Stimulated activated CD4-positive, alpha-beta T cell treated with anti-CD3 and anti-CD28 coated beads, Interleukin-4, amount 100 ng/mL, for 4 hours (primary cell): ENCODE measurements around the gene LGMN.
"Not testable (repeated sequence)": the region's sequence is repeated elsewhere in the genome, so short reads cannot be mapped to it uniquely, and the experiment has no call there.

Experiments
- DNase-seq, 2 experiments: peaks; one replicate each; pipeline ENCODE4 v3.0.0-alpha.2; 2020

LGMN gene

DNA sequence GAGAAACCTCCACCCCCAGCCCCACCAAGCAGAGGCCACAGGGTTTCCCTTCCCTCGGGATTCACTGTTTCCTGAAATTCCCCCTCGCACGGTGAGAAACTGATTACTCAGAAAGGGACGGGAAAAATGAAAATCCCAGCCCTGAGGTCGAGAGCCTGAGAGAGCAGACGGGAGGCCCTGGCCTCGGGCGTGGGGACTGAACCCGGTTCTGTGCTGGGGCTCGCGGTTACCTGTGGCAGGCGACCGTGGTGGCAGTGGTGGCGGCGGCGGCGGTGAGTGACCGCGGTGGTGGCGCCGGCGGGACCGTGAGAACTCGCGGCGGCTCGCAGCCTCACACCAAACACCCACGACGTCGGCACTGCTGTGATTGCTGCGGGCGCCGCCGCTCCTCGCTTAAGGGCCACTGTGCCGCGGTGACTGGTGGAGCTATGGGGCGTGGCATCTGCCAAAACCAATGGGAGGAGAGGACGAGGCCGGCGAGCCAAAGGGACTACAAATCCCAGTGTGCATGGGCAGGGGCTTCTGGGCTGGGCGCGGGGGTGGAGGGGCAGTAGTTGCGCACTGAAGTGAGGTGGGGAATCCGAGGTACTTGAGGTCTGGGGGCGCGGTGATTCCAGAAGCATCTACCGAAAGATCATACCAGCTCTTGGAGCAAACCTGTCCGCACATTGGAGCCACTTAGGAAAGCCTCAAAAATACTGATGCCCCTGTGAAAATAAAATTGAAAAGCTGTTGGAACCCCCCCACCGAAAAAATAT, at the start of gene LGMN:
Gene LGMN, minus strand, starts transcription at position 369 of the 758 bp plus-strand sequence. CDS start 15,841 bp downstream, outside the sequence.
- peak; percentile 77 to 88 for DNase-seq

DNA sequence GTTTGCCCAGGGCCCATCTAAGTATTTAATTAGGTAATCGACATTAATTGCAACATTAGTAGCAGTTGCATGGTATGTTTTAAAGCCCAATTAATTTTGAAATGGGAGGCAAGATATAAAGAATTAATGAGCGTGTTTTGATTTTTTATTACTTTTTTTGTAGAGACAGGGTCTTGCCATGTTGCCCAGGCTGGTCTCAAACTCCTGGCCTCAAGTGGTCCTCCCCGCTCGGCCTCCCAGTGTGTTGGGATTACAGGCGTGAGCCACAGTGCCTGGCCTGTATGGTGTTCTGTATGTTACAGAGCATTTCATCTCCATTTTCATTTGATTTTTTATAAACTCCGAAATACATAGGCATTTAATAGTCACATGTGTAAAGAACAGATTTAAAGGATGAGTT, 46.5 kb upstream of the LGMN start:
- no peak for DNase-seq

- no peak for DNase-seq
Measured at GRCh38 chr14:92794547-92794941, 46.1 kb upstream of the LGMN start.

- peak; percentile 97 to 98 for DNase-seq
Measured at GRCh38 chr14:92793709-92794546, 45.5 kb upstream of the LGMN start, which contains the start of gene GOLGA5. GOLGA5 (plus strand) TSS chr14:92794305; CDS start chr14:92797438, 3,133 bp downstream.

DNA sequence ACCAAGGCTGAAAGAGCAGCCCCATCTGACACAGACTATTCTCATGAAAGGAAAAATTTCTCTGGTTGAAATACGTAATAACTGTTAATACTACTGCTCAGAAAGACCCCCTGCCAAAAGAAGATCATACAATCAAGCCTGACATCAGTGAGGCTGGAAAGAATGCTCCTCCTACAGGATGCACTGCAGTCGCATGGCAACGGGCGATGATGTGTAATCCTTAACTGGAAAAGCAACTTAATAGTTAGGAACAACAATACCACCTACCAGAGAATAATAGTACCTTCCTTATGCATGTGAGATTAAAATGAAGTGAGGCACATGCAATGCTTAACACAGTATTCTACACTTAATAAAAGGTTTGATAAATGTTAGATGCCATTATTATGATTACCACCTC, 44.5 kb upstream of the LGMN start:
- no peak for DNase-seq

DNA sequence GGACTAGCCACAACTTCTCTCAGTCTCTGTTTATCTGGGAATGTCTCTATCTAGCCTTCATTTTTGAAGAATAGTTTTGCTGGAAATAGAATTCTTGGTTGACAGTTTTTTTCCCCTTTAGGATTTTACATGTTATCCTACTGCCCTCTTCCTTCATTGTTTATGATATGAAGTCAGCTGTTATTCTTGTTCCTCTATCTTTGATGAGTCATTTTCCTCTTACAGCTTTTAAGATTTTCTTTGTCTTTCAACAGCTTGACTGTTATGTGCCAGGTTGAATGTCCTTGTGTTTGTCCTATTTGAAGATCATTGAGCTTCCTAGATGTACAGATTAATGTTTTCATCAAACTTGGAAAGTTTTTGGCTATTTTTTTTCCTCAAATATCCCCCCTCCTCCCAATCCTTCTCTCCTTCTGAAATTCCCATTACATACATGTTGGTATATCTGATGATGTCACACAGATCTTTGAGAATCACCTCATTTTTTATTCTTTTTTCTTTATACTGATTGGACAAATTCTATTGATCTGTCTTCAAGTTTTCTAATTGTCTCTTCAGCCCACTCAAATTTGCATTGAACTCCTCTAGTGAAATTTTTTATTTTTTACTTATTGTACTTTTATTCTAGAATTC, 41.1 kb upstream of the LGMN start:
- DNase-seq: no peak

DNA sequence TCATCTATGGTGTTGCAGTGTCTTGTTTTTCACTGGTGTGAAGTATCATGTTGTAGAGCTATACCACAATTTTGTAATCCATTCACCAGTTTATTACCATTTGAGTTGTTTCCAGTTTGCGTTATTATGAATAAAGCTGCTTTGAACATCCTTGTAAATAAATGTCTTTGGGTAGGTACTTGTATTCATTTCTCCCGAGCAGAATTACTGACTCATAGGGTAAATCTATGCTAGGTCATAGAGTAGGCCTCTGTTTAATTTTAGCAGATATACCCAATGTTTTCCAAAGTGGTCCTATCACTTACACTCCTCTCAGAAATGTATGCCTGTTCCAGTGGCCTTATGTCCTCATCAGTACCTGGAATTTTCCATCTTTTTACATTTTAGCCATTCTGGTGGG, 39.1 kb upstream of the LGMN start:
- DNase-seq: no peak

- no peak for DNase-seq
Measured at GRCh38 chr14:92786427-92786756, 38.0 kb upstream of the LGMN start.

- DNase-seq: no peak
Measured at GRCh38 chr14:92785667-92786426, 37.4 kb upstream of the LGMN start.

DNA sequence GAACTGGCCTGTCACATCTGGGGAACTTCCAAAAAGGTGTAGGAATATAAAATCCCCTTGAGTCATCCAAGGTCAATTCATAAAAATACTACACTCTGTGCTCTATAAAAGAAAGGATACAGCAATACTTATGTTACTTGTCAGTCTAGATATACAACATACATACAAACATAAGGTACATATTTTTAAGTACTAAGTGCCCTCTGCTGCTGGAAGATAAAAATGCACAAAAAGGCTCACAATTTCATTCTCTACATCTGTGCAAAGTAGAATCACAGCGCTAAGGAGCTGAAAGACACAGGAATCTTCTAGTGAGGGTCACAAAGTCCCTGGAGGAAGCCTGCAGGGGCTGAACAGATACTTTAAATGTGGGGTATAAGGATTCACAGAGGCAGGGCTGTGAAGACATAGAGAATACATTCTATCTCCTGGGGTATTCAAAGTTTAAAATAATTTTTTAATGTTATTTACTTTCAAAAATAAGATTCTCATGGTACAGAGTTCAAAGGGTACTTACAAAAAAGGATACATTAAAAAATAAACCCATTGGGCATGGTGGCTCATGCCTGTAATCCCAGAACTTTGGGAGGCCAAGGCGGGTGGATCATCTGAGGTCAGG, 35.5 kb upstream of the LGMN start:
- DNase-seq: no peak

GRCh38 chr14:92781350-92781749, 32.9 kb upstream of the LGMN start:
- DNase-seq: no peak

GRCh38 chr14:92780444-92781232, 32.2 kb upstream of the LGMN start:
- no peak for DNase-seq

GRCh38 chr14:92778868-92779565, 30.6 kb upstream of the LGMN start:
- not testable (repeated sequence) for DNase-seq

GRCh38 chr14:92775292-92775691, 26.9 kb upstream of the LGMN start:
- DNase-seq: not testable (repeated sequence)

- no peak for DNase-seq
Measured at GRCh38 chr14:92774572-92774971, 26.1 kb upstream of the LGMN start.

DNA sequence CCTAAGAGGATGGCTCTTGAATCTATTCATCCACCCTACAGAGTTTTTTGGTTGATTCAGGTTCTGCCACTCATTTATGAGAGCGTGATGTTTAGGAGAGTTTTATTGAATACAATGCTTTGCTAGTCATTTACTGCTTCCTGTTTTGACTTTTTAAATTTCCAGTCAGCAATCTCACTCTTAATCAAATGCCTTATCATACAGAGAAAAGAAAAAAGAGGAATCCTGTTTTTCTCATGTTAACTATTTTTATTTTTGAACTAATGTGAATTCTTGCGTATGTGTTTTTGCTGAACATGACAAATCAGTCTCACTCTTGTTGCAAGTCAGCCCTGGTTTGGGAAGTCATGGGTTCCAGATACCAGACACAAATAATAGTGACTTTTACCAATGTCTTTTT, 22.1 kb upstream of the LGMN start:
- DNase-seq: no peak

DNA sequence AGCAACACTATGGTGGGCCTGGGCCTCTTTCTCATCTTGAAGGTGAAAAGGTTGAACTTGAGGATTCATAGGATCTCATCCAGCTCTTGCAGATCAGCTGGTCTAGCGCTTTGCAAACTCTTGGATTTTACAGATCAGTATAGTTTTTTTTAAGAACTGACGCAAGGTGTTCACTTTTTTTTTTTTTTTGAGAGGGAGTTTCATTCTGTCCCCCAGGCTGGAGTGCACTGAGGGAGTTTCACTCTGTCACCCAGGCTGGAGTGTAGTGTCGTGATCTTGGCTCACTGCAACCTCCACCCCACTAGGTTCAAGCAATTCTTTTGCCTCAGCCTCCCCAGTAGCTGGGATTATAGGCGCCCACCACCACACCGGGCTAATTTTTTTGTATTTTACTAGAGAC, 20.4 kb upstream of the LGMN start:
- DNase-seq: no peak

- peak in 1 of 2 experiments; percentile 7 for DNase-seq
Measured at GRCh38 chr14:92768236-92768635, 19.8 kb upstream of the LGMN start.

DNA sequence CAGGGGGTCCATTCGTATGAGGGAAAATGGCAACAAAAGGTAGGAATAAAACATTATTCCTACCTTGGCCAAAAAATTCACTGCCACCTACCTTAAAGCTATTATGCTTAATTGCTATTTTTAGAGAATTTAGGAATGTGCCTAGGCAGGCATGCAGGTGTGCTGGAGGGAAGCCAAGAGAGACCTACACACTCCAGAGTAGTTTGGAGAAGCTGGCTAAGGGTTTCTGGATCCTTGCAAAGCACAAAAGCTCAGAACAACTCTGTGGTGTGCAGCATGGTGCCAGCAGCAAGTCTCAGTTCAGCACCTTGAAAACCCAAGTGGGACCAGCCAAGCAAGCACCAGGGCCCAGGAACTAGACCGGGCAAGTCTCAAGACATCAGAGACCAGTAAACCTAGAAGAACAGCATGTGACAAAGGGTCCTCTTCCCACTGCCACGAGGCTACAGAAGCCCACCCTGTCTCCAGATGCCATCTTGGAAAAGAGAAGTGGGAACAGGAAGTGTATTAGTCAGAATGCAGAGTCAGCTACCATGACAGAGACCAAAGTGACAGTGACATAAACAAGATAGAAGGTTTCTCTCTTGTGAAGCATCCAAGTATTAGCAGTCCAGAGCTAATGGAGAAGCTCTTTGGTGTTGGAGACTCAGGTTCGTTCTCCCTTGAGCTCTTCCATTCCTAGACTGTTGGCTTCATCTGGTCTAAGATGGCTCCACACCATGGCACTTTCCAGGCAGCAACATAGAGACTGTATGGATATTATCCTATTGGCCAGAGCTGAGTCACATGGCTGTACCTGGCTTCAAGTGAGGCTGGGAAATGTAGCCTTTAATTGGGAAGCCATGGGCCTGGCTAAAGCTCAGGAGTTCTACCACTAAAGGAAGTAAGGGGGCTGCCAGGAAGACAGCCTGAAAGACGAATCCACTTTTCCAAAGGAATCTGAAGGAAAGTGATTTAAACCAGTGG, 15.5 kb upstream of the LGMN start:
- not testable (repeated sequence) for DNase-seq

- DNase-seq: no peak
Measured at GRCh38 chr14:92760524-92760805, 12.0 kb upstream of the LGMN start.
